HG03571 (cell line): ENCODE data around the gene CPT1A.

ENCODE experiments used
- ATAC-seq: cut with Tn5 transposase; IDR thresholded peaks from one replicate; pipeline ENCODE4 v1.9.1; 2021; ENCODE audit not compliant: unreplicated experiment

Gene CPT1A

DNA sequence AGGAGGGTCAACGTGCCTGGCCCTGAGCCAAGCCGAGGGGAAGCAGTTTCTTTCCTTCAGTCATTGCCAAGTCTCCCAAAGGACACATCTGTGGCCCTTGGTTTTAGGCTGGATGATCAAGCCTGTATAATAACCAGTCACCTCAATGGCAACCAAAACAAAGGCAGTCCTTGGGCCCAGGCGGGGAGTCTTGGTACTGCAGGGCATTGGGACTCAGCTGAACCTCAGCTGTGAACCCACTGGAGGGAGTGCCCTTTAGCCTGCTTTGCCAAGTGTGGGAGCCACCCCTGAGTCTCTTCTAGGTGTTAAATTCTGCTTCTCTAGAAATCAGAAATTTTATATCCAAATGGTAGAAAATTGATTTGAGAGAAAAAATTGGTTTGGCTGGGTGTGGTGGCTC is 36.9 kb downstream of the CPT1A start:
- no peak for ATAC-seq

DNA sequence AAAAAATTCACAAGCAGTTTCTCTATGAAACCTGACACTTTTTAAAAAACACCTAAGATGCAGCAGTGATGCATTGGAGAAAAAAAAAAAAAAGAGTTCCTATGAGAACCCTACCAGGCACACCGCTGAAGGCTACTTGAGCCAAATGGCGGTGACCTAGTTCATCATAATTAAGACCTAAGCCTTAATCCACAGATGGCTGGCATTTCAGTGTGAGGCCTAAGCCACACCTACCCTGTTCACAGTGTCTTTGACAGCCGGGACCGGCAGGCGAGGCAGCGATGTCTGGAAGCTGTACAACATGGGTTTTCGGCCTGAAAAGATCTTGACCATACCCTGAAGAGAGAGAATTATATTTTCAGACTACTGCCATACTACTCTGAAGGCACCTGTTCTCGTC is 38.0 kb downstream of the CPT1A start:
- no peak for ATAC-seq

DNA sequence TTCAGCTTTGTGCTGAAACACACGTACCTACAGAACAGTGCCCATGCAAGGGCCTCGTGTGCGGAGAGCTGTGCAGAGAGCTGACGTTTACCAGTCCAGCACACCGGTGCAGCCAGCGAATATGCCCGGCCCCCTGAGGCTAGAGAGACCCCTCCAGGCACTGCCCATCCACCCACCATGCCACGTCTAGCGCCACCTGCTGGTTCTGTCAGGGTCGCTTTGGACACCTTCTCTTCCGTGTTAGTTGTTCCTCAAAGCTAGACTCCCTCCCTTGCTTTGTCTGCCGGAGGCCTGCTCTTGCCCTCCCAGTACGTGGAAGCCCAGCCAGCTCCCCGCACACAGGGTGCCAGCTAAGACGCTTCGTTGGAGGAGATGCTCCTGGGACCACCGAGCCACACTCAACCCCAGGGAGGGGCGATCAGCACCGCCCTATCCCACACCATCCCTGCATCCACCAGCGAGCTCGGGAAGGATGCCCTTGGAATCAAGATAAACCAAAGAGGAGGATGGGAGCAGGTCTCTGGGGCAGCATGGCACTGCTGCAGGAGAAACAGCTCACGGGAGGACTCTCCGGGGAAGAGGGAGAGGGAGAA is 43.4 kb downstream of the CPT1A start:
- no peak for ATAC-seq

DNA sequence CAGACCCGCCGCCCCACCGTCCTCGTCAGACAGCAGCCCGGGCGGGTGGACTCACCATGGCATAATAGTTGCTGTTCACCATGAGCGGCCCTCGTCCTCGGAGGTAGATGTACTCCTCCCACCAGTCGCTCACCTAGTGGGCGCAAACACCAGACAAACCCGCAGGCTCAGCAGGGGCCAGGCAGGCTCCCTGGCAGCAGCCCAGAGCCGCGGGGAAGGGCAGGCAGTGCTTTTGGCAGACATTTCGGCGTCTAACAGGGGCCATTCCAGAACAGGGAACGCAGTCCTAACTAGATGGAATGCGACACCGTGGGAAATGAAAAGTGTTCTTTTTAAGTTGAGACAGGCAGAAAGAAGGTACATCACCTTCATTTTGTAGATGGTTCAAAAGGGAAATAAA is 44.9 kb downstream of the CPT1A start:
- ATAC-seq: no peak

DNA sequence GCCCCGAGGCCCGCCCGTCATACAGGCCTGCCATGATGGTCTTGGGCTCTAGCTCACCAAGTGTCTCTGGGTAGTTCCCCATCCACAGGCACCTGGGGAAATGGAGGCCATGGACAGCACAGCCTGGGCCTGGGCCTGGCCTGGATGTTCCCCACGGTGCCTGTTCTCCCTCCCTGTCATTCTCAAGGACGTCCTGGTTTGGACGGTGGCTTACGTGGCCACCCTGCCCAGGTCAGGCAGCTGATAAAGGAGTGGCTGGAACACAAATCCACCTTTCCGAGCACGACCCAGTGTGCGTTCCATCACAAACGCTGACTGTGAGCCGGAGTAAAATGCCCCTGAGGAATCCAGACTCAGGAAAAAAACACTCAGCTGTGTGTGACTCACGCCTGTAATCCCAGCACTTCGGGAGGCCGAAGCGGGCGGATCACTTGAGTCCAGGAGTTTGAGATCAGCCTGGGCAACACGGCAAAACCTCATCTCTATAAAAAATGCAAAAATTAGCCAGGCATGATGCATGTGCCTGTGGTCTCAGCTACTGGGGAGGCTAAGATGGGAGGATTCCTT is 49.2 kb downstream of the CPT1A start:
- ATAC-seq: no peak

DNA sequence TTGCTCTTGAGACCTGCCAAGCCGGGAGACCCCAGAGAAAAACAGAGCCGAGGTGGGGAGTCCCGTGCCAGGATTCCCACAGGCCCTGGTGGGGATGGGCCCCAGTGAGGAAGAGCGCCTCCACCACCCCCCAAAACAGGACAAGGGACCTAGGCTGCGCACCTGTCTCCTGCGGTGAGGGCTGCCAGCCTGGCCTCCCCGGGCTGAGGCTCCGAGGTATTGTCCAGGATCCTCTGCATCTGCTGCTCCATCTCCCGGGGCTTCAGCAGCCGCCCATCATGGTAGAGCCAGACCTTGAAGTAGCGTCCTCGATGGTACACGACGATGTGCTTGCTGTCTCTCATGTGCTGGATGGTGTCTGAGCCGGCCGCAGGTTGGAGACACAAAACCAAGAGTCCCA is 57.1 kb downstream of the CPT1A start:
- ATAC-seq: no peak

DNA sequence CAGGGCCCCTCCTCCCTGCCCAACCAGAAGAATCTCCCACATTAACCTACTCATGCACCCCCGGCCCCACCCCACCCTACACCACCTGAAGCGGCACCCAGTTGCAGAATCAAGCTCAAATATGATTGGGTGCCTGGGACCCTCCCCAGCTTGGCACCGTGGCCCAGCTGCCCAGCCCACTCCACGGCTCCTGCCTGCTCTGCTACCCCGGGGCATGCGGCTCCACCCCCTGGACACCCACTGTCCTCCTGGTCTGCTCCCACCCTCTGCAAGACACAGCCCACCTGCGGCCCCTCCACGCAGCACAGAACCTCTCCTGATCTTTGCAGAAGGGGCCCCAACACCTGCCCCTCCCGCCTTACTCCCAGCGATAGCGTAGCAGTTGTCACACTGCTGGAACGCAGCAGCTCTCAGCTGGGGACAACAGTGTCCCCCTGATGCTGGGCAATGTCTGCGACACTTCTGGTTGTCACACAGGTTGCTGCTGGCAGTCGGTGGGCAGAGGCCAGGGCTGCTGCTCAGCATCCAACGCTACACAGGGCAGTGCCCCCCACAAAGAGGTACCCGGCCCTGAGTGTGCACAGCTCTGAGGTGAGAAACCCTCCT is 58.4 kb downstream of the CPT1A start:
- no peak for ATAC-seq

DNA sequence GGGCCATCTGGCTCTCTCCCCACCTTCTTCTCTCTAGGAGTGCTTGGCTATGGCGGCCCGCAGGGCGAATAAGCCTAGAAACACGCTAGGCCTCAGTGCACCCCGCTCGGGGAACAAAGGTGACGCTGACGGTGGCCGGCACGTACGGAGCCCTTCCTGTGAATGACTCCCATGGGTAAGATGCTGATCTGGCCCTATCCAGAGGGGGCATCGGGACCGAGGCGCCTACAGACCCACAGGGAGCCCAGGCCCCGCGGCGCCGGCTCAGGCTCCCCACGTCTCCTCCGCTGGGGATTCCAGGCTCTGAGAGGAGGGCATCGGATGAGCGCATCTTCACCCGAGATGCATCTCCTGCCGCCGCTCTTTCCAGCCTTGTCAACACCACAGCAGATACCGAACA is 59.0 kb downstream of the CPT1A start:
- no peak for ATAC-seq

DNA sequence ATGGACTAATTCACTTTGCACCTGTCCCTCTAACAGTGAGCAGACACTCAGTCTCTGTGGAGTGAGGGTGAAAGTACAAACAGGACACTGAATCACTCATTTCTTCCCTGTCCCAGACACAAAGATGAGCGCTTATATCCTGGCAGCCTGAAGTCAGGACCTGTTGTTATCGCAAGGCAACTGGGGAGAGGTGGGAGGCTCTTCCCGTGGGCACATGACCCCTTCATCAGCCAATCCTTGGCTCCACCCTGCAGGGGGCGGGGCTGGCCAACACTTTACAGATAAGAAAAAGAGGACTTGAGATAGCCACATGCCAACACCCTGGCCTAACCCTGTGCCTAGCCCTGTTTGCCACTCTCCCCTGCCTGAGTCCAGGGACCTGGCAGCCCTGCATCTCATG is 60.9 kb downstream of the CPT1A start:
- no peak for ATAC-seq

DNA sequence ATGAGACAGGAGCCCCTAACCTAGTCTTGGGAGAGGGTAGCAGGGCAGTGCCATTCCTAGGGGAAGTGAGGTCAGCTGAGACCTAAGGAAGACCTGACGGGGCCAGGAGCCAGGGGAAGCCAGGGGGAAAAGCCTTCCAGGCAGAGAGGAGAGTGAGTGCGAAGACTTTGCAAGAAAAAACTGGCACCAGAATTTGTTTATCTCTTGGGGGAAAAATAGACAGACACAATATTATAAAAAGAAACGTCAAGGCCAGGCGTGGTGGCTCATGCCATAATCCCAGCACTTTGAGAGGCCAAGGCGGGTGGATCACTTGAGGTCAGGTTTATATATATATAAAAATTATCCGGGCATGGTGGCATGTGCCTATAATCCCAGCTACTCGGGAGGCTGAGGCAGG is 63.5 kb downstream of the CPT1A start:
- ATAC-seq: no peak

DNA sequence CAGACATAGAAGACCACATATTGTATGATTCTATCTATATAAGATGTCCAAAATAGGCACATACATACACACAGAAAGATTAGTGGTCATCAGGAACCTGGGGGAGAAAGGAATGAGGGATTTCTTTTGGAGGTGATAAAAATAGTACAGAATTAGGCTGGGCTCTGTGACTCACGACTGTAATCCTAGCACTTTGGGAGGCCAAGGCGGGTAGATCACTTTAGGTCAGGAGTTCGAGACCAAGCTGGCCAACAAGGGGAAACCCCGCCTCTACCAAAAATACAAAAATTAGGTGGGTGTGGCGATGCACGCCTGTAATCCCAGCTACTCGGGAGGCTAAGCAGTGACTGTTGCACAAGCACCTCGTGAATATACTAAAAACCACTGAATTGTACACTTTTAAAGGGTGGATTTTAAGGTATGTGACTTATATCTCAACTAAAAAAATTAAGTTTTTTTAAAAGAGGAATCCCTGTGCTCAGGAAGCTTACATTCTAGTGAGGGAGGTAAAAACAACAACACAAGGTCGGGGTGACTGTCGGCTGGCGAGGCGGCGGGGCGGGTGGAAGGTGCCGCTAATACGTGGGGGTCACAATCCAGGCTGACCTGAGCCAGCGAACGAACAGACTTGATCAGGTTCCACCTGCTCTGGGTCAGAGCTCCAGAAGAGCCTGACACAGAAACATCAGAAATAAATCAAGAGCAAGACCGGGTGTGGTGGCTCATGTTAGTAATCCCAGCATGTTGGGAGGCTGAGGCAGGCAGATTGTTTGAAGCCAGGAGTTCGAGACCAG is 65.1 kb downstream of the CPT1A start:
- ATAC-seq: no peak

DNA sequence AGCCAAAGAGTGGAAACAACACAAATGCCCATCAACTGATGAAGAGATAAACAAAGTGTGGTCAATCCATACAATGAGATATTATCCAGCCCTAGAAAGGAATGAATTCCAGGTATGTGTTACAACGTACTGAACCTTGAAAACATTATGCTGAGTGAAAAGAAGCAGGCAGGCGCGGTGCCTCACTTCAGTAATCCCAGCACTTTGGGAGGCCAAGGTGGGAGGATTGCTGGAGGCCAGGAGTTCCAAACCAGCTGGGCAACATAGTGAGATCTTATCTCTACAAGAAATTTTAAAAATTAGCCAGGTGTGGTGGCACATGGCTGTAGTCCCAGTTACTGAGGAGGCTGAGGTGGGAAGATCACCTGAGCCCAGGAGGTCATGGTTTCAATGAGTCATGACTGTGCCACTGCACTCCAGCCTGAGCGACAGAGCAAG is 65.7 kb downstream of the CPT1A start:
- no peak for ATAC-seq

DNA sequence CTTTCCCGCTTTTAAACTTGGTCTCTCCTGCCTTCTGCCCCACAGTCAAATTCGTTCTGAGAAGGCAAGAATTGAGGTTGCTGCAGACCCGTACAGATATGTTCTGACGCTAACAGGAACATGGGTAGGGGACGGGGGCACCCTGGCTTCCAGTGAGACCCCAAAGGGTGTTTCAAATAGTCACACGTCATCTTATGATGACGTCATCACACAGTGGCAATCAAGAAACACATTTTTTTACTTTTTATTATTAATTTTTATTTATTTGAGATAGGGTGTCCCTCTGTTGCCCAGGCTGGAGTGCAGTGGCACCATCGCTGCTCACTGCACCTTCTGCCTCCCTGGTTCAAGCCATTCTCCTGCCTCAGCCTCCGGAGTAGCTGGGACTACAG is 67.5 kb downstream of the CPT1A start:
- ATAC-seq: no peak

DNA sequence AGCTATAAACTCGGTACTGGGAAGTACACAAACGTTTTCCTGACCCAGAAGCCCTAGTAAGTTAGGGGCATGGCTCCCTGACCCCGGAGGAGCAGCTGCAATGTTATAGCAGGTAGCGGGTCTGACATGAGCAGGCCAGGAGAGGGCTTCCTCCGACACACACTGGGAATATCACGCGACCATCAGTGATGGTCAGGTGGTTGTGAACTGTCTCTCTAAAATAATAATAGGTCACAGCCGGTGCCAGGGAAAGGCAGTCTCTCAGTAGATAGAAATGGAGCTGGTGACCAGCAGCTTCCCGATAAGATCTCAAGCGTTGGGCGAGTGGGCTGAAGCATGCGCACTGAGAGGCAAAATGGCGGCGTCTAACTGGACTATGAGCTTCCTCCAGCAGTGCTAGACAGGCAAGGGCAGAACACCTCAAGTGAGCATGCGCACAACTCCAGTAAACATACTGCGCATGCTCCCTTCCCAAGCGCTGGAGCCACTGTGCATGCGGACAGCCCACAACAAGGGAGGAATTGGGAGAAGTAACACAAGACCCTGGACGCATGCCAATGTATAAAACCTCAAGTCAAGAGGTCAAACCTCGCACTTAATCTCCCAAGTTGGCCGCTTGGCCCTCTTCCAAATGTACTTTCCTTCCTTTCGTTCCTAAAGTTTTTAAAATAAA is 68.1 kb downstream of the CPT1A start:
- no peak for ATAC-seq

DNA sequence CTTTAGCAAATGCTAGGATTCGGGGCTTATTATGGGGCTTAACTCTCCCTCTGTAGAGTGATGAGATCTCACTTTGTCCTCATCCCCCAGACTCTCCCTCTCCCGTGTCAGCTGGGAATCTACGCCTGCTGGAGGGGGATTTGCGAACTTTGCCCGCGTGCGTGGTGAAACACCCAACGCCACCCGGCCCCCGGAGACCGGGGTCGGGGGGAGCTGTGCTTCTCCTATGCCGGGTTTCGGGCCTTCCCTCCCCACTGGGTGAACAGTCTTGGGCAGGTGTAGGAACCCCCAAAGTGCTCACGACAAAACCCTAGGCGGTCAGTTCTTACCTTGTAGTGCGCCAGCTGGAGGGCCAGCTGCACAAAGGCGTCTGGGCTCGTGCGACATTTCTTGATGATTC is 68.8 kb downstream of the CPT1A start:
- no peak for ATAC-seq

DNA sequence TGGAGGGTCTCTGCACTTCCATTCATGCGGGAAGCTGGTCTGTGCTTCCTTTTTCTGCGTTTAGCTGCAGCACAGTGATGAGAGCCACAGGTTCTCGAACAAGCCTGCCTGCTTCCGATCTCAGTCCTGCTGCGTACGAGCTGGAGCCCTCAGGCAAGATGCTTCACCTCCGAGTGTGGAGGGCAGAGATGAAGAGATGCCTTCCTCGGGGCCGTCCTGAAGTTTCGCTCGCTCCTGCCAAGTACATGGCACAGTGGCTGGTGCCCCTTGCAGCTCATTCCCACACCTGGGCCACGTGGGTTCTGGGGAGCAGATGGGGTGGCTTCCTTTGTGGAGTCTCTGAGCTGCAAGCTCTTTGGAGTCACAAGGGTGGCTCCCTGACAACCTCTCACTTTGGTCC is 70.9 kb downstream of the CPT1A start:
- no peak for ATAC-seq

DNA sequence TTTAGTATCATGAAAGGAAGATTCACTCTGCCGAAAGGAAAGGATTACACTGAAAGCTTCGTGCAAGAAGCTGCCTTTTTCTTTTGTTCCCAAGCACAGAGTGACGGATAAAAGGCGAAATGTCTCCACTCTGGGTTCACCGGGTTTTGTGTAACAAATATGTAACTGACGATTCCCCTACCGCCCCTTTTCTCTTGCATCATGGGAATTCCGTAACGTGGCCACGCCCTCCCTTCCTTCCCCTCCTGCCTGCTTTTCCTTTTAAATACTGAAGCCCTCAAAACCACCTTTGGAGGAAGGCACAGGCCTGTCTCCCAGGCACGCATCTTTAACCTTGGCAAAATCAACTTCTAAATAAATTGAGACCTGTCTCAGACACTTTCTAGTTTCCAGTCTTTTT is 74.0 kb downstream of the CPT1A start:
- no peak for ATAC-seq

DNA sequence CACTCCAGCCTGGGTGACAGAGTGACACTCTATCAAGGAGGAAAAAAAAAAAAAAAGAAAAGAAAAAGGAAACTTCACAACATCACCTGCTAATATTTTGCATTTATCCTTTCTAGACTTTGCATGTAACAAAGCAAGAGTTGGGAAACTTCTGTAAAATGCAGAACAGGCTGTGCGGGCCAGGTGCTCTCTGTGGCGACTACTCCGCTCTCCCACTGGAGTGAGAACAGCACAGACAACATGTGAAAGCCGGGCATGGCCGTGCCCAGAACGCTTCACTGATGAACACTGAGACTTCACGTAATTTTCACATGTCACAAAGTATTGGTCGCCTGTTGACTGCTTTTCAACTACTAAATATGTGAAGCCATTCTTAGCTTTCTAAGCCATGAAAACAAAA is 74.9 kb downstream of the CPT1A start:
- ATAC-seq: no peak

DNA sequence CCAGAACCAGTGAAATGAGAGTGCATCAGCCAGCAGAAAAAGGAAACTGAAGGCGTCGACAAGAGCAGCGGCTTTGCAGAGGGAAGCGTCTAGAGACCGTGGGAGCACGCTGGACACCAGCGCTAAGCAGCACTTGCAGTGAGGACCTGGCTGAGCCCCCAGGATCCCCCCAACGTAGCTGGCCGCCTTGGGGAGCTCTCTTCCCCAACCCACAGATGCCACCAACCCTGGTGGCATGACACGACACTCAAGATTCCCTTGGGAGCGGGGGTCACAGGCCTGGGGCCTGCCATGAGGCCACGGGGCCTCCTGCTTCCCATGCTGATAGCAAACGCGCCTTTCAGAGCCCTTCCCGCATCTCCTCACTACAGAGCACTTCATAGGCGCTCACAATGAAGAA is 77.0 kb downstream of the CPT1A start:
- ATAC-seq: no peak

DNA sequence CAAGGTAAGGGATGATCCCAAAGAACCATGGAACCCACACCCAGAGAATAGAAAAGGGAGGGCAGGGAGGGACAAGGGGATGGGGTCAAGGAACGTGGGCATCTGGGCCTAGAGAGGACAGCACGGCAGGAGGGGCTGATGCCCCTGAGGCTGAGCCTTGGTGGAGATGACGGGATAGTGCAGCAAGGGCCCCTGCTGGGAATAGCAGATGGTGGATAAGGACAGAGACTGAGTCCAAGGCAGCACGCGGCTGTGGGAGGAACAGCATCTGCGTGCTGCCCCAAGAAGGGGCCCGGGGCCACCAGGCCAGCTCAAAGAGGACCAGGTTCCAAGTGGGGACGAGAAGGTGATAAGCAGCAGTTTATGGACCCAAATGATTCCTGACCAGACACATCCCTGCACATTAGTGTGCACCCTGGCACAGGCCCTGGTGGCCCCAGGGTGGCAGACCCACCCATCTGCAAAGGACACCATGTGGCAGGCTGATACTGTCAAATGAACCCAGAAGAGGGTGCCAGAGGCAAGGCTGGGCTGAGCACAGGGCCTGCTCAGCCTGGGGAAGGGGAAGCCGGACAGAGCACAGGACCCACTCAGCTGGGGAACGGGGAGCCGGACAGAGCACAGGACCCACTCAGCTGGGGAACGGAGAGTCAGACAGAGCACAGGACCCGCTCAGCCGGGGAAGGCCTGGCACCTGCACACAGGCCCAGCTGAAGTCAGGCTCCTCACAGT is 77.6 kb downstream of the CPT1A start:
- no peak for ATAC-seq

DNA sequence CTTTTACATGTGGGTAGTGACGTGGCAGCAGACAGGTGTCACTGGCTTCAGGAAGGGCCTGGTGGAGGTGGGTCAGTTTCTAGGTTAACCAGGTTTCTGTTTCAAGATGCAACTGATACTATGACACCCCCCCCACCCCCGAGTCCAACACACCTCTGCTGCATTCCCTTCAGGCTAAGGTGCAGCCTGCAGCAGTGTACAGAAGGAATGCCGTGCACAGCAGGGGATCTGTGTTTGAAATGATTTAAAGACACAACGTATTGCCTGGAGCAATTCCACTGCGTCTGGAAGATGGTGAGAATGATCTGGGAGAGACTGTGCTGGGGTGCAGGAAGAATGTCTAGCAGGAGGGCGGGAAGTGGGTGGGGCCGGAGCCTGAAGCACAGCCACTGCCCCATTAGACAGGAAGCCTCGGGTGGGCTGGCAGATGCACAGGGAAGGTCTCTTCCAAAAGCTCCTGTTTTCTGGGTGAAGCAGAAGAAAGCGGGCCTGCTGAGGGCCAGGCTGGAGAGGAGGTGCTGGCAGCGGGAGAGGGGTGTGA is 78.5 kb downstream of the CPT1A start:
- no peak for ATAC-seq
